Measurements from ENCODE around the gene ARSI. TPM values are rescaled to one million over a fixed set of nuclear protein-coding genes. Genes with fewer than 3 reads are reported as not detected.

The ARSI gene
- total RNA-seq = 1 to 10 TPM; 1.3 to 1.9 TPM
- long read RNA-seq, donor 1, partial matches to known transcripts = 0 of 1 reads
- long read RNA-seq, donor 1, other reads (novel, unspliced or antisense) = 0 of 1 reads
- long read RNA-seq, donor 2 = 0 reads

GRCh38 chr5:150302301-150303069 is at the start of gene ARSI:
Gene ARSI (minus strand): TSS chr5:150302905. CDS start chr5:150302373, 532 bp downstream.
- peak; percentile 87 for DNase-seq (ENCODE audit: low spot score)
- intact Hi-C loops (cut with DNase I) = no loop called here

- intact Hi-C loops (cut with DNase I) = loop anchor here in 1 of 2 donors (5.0 kb wide), 1 partner anchor 843 kb away; no protein-coding TSS in a partner anchor
- peak; percentile 87 for DNase-seq (ENCODE audit: low spot score)
Observed at GRCh38 chr5:150350524-150351344, 48.0 kb upstream of the ARSI start.

GRCh38 chr5:150349681-150350275 is 47.1 kb upstream of the ARSI start:
- no peak for DNase-seq (ENCODE audit: low spot score)
- intact Hi-C loops (cut with DNase I) = loop anchor here in 1 of 2 donors (5.0 kb wide), 1 partner anchor 842 kb away; no protein-coding TSS in a partner anchor

- no peak for DNase-seq (ENCODE audit: low spot score)
- intact Hi-C loops (cut with DNase I) = no loop called here
Observed at GRCh38 chr5:150347451-150347850, 44.7 kb upstream of the ARSI start.

- no peak for DNase-seq (ENCODE audit: low spot score)
- intact Hi-C loops (cut with DNase I) = no loop called here
Observed at GRCh38 chr5:150347003-150347402, 44.3 kb upstream of the ARSI start.

GRCh38 chr5:150346592-150346991 is 43.9 kb upstream of the ARSI start:
- intact Hi-C loops (cut with DNase I) = no loop called here
- DNase-seq (ENCODE audit: low spot score) = no peak

GRCh38 chr5:150345716-150346115 is 43.0 kb upstream of the ARSI start:
- DNase-seq (ENCODE audit: low spot score) = no peak
- intact Hi-C loops (cut with DNase I) = no loop called here

GRCh38 chr5:150343994-150344631 is 41.4 kb upstream of the ARSI start:
- intact Hi-C loops (cut with DNase I) = no loop called here
- no peak for DNase-seq (ENCODE audit: low spot score)

GRCh38 chr5:150342583-150342982 is 39.9 kb upstream of the ARSI start:
- intact Hi-C loops (cut with DNase I) = no loop called here
- DNase-seq (ENCODE audit: low spot score) = no peak

GRCh38 chr5:150341989-150342388 is 39.3 kb upstream of the ARSI start:
- DNase-seq (ENCODE audit: low spot score) = no peak
- intact Hi-C loops (cut with DNase I) = no loop called here

- no peak for DNase-seq (ENCODE audit: low spot score)
- intact Hi-C loops (cut with DNase I) = no loop called here
Observed at GRCh38 chr5:150341331-150341730, 38.6 kb upstream of the ARSI start.

GRCh38 chr5:150340614-150341255 is 38.0 kb upstream of the ARSI start:
- intact Hi-C loops (cut with DNase I) = no loop called here
- DNase-seq (ENCODE audit: low spot score) = no peak

- intact Hi-C loops (cut with DNase I) = no loop called here
- no peak for DNase-seq (ENCODE audit: low spot score)
Observed at GRCh38 chr5:150339841-150340240, 37.1 kb upstream of the ARSI start.

GRCh38 chr5:150339165-150339564 is 36.5 kb upstream of the ARSI start:
- DNase-seq (ENCODE audit: low spot score) = no peak
- intact Hi-C loops (cut with DNase I) = no loop called here

GRCh38 chr5:150338546-150338945 is 35.8 kb upstream of the ARSI start:
- peak; percentile 55 for DNase-seq (ENCODE audit: low spot score)
- intact Hi-C loops (cut with DNase I) = no loop called here

- DNase-seq (ENCODE audit: low spot score) = peak; percentile 36
- intact Hi-C loops (cut with DNase I) = no loop called here
Observed at GRCh38 chr5:150335778-150336177, 33.1 kb upstream of the ARSI start.

GRCh38 chr5:150333400-150333799 is 30.7 kb upstream of the ARSI start:
- intact Hi-C loops (cut with DNase I) = no loop called here

GRCh38 chr5:150329881-150330876 is 27.5 kb upstream of the ARSI start:
- intact Hi-C loops (cut with DNase I) = no loop called here
- no peak for DNase-seq (ENCODE audit: low spot score)

More at GRCh38 chr5:150333400-150333799, 30.7 kb upstream of the ARSI start:
- DNase-seq (ENCODE audit: low spot score) = peak; percentile 17

Measured in posterior vena cava (tissue), 2 donors.